ENCODE measurements around the gene ITIH3. TPM values are rescaled to one million over a fixed set of nuclear protein-coding genes. Genes with fewer than 3 reads are reported as not detected.

The ITIH3 gene
- total and polyA plus RNA-seq, 4 donors: 507 to 1,326 (median 909) TPM

DNA sequence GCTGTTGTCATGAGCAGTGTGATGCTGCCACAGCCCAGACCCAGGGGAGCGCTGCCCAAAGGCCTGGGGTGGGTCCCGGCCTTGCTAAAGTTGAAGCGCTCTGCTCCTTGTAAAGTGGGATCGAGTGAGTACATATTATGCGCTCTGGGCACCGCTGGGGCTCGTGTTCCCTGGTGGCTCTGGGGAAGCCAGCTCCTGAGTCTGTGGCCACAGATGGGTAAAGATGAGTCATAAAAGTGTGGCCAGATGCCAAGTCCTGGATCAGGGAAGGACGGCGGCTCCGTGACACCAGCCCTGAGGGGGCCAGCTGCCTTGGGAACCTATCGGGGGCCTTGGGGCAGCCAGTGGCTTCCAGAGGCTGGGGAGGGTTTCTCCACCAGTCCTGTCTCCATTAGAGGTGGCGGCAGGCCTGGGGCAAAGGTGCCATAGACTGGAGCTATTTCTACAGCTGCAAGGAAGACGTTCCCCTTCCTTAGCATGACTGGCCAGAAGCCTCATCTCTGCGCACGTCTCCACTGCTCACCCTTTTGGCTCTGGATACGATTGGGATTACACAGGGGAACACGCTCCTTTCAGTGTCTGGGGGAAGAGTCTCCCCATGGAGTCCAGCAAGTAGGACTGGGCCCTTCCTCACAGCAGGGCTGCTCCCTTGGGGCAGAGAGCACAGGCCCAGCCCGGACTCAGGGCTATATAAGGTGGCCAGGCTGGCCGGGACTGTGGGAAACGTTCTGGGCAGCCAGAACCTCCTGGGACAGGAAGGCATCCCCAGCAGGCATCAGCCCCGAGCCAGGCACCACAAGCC is 37.1 kb downstream of the ITIH3 start:
- peak in 1 of 2 donors; percentile 15 for TF ChIP-seq RAD21 (IDR thresholded peaks at IDR 0.05)
- peak in 1 of 2 donors; percentile 42 for TF ChIP-seq RXRA (IDR thresholded peaks at IDR 0.05)
- peak; percentile 7 for TF ChIP-seq NR2F2 (IDR thresholded peaks at IDR 0.05)
- TF ChIP-seq ATF3 (IDR thresholded peaks at IDR 0.05): peak; percentile 88
- TF ChIP-seq EGR1 (IDR thresholded peaks at IDR 0.05; ENCODE audit: low read depth in 2 of 2): no peak
- TF ChIP-seq, protein P1, sequence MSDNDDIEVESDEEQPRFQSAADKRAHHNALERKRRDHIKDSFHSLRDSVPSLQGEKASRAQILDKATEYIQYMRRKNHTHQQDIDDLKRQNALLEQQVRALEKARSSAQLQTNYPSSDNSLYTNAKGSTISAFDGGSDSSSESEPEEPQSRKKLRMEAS (IDR thresholded peaks at IDR 0.05): no peak
- peak; percentile 97 for TF ChIP-seq JUND (IDR thresholded peaks at IDR 0.05)
- TF ChIP-seq YY1 (IDR thresholded peaks at IDR 0.05): no peak
- peak overlapping the region; percentile 73 to 85 for H3K9ac ChIP-seq (ENCODE audit: low read depth in 1 of 2, low read length in 2 of 2)
- H3K27me3 ChIP-seq (ENCODE audit: control insufficient read depth in 4 of 4, insufficient read depth in 4 of 4, low read length in 3 of 4): no peaks in the 10 kb centered on the region
- peaks cover 2 to 19% (median 4%) of the 10 kb centered on the region in 4 donors for H3K36me3 ChIP-seq (ENCODE audit: control insufficient read depth in 4 of 4, insufficient read depth in 3 of 4, low read depth in 1 of 4, low read length in 3 of 4)
- 29% methylated on average over 21 of the region's 21 CpGs for WGBS
- peak overlapping the region; percentile 96 to 99 for H3K27ac ChIP-seq (ENCODE audit: low read depth in 1 of 2, low read length in 2 of 2)
- peak overlapping the region; percentile 41 to 67 (median 43) for H3K4me3 ChIP-seq (ENCODE audit: low read depth in 1 of 3, low read length in 3 of 3)
- no peaks in the 10 kb centered on the region for H3K9me3 ChIP-seq (ENCODE audit: control insufficient read depth in 4 of 4, low read length in 3 of 4)
- peaks cover 11 to 60% (median 40%) of the 10 kb centered on the region in 4 donors for H3K4me1 ChIP-seq (ENCODE audit: control insufficient read depth in 4 of 4, insufficient read depth in 4 of 4, low read length in 3 of 4)
- no peak for DNase-seq (ENCODE audit: low spot score)

DNA sequence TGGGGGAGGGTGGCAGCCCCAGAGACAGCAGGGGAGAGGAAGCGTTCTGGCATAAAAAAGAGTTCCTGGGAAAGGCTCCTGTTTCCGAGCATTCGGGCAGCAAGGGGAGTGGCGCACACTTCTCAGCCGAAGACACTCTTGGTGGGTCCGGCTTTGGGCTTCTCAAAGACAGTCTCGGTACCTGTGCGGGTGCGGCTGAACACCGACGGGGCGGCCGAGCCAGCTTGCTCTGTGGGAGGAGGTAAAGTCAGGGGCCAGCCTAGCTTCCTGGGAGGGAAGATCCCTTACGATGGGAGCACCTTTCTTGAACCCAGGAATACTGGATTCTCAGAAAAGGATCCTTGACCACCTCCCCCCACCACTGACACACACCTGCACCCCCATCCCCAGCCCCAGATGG is 38.6 kb downstream of the ITIH3 start:
- 96% methylated on average over 14 of the region's 14 CpGs for WGBS
- TF ChIP-seq RXRA (IDR thresholded peaks at IDR 0.05) (no peak), ATF3 (IDR thresholded peaks at IDR 0.05) (no peak)
- peaks cover 11 to 56% (median 32%) of the 10 kb centered on the region in 4 donors for H3K4me1 ChIP-seq (ENCODE audit: control insufficient read depth in 4 of 4, insufficient read depth in 4 of 4, low read length in 3 of 4)
- H3K27ac ChIP-seq (ENCODE audit: low read depth in 1 of 2, low read length in 2 of 2): peak overlapping the region in 1 of 2 donors; percentile 2
- no peak overlapping the region for H3K9ac ChIP-seq (ENCODE audit: low read depth in 1 of 2, low read length in 2 of 2)
- DNase-seq (ENCODE audit: low spot score): no peak
- H3K36me3 ChIP-seq (ENCODE audit: control insufficient read depth in 4 of 4, insufficient read depth in 3 of 4, low read depth in 1 of 4, low read length in 3 of 4): peaks cover 0 to 15% (median 0%) of the 10 kb centered on the region in 4 donors
- H3K4me3 ChIP-seq (ENCODE audit: low read depth in 1 of 3, low read length in 3 of 3): no peak overlapping the region
- no peaks in the 10 kb centered on the region for H3K27me3 ChIP-seq (ENCODE audit: control insufficient read depth in 4 of 4, insufficient read depth in 4 of 4, low read length in 3 of 4)
- no peaks in the 10 kb centered on the region for H3K9me3 ChIP-seq (ENCODE audit: control insufficient read depth in 4 of 4, low read length in 3 of 4)

- H3K4me1 ChIP-seq (ENCODE audit: control insufficient read depth in 4 of 4, insufficient read depth in 4 of 4, low read length in 3 of 4): peaks cover 11 to 48% (median 29%) of the 10 kb centered on the region in 4 donors
- no peak within 1 kb of the TSS for H3K9ac ChIP-seq (ENCODE audit: low read depth in 1 of 2, low read length in 2 of 2)
- peaks cover 0 to 5% (median 1%) of the 10 kb centered on the region in 4 donors for H3K36me3 ChIP-seq (ENCODE audit: control insufficient read depth in 4 of 4, insufficient read depth in 3 of 4, low read depth in 1 of 4, low read length in 3 of 4)
- H3K27ac ChIP-seq (ENCODE audit: low read depth in 1 of 2, low read length in 2 of 2): peak within 1 kb of the TSS in 1 of 2 donors; percentile 32
- WGBS: 40% methylated on average over 11 of the region's 11 CpGs
- no peak within 1 kb of the TSS for H3K4me3 ChIP-seq (ENCODE audit: low read depth in 1 of 3, low read length in 3 of 3)
- no peaks in the 10 kb centered on the region for H3K9me3 ChIP-seq (ENCODE audit: control insufficient read depth in 4 of 4, low read length in 3 of 4)
- no peak for DNase-seq (ENCODE audit: low spot score)
- H3K27me3 ChIP-seq (ENCODE audit: control insufficient read depth in 4 of 4, insufficient read depth in 4 of 4, low read length in 3 of 4): no peaks in the 10 kb centered on the region
- no peak for TF ChIP-seq GABPA (IDR thresholded peaks at IDR 0.05 in 1 of 2, conservative IDR thresholded peaks at IDR 0.05 in 1 of 2)
- no peak for TF ChIP-seq HNF4G (IDR thresholded peaks at IDR 0.05)
- TF ChIP-seq, protein P2, sequence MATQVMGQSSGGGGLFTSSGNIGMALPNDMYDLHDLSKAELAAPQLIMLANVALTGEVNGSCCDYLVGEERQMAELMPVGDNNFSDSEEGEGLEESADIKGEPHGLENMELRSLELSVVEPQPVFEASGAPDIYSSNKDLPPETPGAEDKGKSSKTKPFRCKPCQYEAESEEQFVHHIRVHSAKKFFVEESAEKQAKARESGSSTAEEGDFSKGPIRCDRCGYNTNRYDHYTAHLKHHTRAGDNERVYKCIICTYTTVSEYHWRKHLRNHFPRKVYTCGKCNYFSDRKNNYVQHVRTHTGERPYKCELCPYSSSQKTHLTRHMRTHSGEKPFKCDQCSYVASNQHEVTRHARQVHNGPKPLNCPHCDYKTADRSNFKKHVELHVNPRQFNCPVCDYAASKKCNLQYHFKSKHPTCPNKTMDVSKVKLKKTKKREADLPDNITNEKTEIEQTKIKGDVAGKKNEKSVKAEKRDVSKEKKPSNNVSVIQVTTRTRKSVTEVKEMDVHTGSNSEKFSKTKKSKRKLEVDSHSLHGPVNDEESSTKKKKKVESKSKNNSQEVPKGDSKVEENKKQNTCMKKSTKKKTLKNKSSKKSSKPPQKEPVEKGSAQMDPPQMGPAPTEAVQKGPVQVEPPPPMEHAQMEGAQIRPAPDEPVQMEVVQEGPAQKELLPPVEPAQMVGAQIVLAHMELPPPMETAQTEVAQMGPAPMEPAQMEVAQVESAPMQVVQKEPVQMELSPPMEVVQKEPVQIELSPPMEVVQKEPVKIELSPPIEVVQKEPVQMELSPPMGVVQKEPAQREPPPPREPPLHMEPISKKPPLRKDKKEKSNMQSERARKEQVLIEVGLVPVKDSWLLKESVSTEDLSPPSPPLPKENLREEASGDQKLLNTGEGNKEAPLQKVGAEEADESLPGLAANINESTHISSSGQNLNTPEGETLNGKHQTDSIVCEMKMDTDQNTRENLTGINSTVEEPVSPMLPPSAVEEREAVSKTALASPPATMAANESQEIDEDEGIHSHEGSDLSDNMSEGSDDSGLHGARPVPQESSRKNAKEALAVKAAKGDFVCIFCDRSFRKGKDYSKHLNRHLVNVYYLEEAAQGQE (IDR thresholded peaks at IDR 0.05): no peak
- no peak for TF ChIP-seq NR2F2 (IDR thresholded peaks at IDR 0.05)
- no peak for TF ChIP-seq SP1 (IDR thresholded peaks at IDR 0.05)
- peak in 1 of 2 donors; percentile 2 for TF ChIP-seq HNF4A (conservative IDR thresholded peaks at IDR 0.05)
- TF ChIP-seq RAD21 (IDR thresholded peaks at IDR 0.05): no peak
- no peak for TF ChIP-seq ZBTB33 (IDR thresholded peaks at IDR 0.05)
- TF ChIP-seq, protein P1 (IDR thresholded peaks at IDR 0.05): no peak
- TF ChIP-seq ATF3 (IDR thresholded peaks at IDR 0.05): no peak
- no peak for TF ChIP-seq FOXA1 (IDR thresholded peaks at IDR 0.05)
- peak in 1 of 2 donors; percentile 23 for TF ChIP-seq RXRA (IDR thresholded peaks at IDR 0.05)
- no peak for TF ChIP-seq TAF1 (conservative IDR thresholded peaks at IDR 0.05)
Observed at GRCh38 chr3:52834871-52835501, 40.4 kb downstream of the ITIH3 start, which contains the start of gene MUSTN1. TSS of gene MUSTN1 (minus strand) at chr3:52835019. CDS start at chr3:52834948, 71 bp downstream.
